Naive thymus-derived CD4-positive, alpha-beta T cell (primary cell): ENCODE measurements around the gene NXPH3. TPM values are rescaled to one million over a fixed set of nuclear protein-coding genes. Genes with fewer than 3 reads are reported as not detected.
"Not testable (repeated sequence)": the region's sequence is repeated elsewhere in the genome, so short reads cannot be mapped to it uniquely, and the experiment has no call there.

Experiments used
- ATAC-seq: fragments of 150-1000 bp; cut with Tn5 transposase; 2 replicates; pipeline ENCODE4 v1.10.0; 2021; ENCODE audit warnings: mild to moderate bottlenecking, moderate library complexity
- CTCF ChIA-PET: fragments of 350-600 bp; sonication (Branson Sonifier 250); formaldehyde crosslinking; loops from one replicate; lab custom pipeline; 2021; ENCODE audit warnings: antibody characterized with exemption; lab: Charles Lee
- POLR2A ChIA-PET: fragments of 350-600 bp; sonication (Branson Sonifier 250); formaldehyde crosslinking; loops from one replicate; lab custom pipeline; 2021; ENCODE audit warnings: antibody characterized with exemption, inconsistent platforms; lab: Charles Lee
- DNase-seq, 9 donors: peaks; one replicate each; pipeline versions ENCODE4 v3.0.0 to v3.0.0-alpha.2; 2020 to 2022; ENCODE audit warnings: mixed read lengths in 1 of 9
- H3K27ac ChIP-seq: one replicate; pipeline ENCODE4 v1.7.0; 2013; ENCODE audit warnings: mild to moderate bottlenecking, low read depth, low read length, moderate library complexity
- H3K27me3 ChIP-seq, 2 donors: one replicate each; pipeline ENCODE4 v1.7.0; 2013; ENCODE audit warnings: low read length in 2 of 2, mild to moderate bottlenecking in 2 of 2, moderate library complexity in 2 of 2; ENCODE audit not compliant: control insufficient read depth in 2 of 2, insufficient read depth in 2 of 2
- H3K36me3 ChIP-seq, 3 experiments: 1 replicate in 2 of 3; 2 replicates in 1 of 3; pipeline ENCODE4 v1.7.0; 2013; ENCODE audit warnings: low read length in 3 of 3, mild to moderate bottlenecking in 3 of 3, moderate library complexity in 1 of 3; ENCODE audit not compliant: insufficient read depth in 3 of 3, control insufficient read depth in 2 of 3
- H3K4me1 ChIP-seq, 2 donors: one replicate each; pipeline ENCODE4 v1.7.0; 2013; ENCODE audit warnings: low read length in 2 of 2, mild to moderate bottlenecking in 2 of 2, moderate library complexity in 1 of 2; ENCODE audit not compliant: control insufficient read depth in 2 of 2, insufficient read depth in 2 of 2
- H3K4me3 ChIP-seq: 2 replicates; pipeline ENCODE4 v1.7.0; 2013; ENCODE audit warnings: mild to moderate bottlenecking, low read length
- H3K9me3 ChIP-seq, 3 experiments: 1 replicate in 2 of 3; 2 replicates in 1 of 3; pipeline ENCODE4 v1.7.0; 2013; ENCODE audit warnings: low read length in 3 of 3; ENCODE audit not compliant: control insufficient read depth in 2 of 3
- H3K27ac Mint-ChIP-seq, 9 donors: one replicate each; pipeline ENCODE4 v1.8.0; 2020 to 2022; ENCODE audit warnings: mixed read lengths in 9 of 9, mild to moderate bottlenecking in 8 of 9, moderate library complexity in 5 of 9, inconsistent platforms in 2 of 9
- H3K27me3 Mint-ChIP-seq, 5 donors: one replicate each; pipeline ENCODE4 v1.8.0; 2021 to 2022; ENCODE audit warnings: mixed read lengths in 5 of 5, mild to moderate bottlenecking in 1 of 5
- H3K36me3 Mint-ChIP-seq, 5 donors: one replicate each; pipeline ENCODE4 v1.8.0; 2020 to 2022; ENCODE audit warnings: mixed read lengths in 5 of 5, mild to moderate bottlenecking in 3 of 5, inconsistent platforms in 1 of 5
- H3K4me1 Mint-ChIP-seq, 7 donors: one replicate each; pipeline ENCODE4 v1.8.0; 2020 to 2022; ENCODE audit warnings: mixed read lengths in 7 of 7, mild to moderate bottlenecking in 3 of 7, inconsistent platforms in 1 of 7
- H3K4me3 Mint-ChIP-seq, 10 donors: one replicate each; pipeline ENCODE4 v1.8.0; 2020 to 2022; ENCODE audit warnings: mild to moderate bottlenecking in 10 of 10, mixed read lengths in 10 of 10, moderate library complexity in 6 of 10, inconsistent platforms in 2 of 10
- H3K9me3 Mint-ChIP-seq, 11 donors: one replicate each; pipeline ENCODE4 v1.8.0; 2020 to 2022; ENCODE audit warnings: mixed read lengths in 11 of 11, mild to moderate bottlenecking in 4 of 11, inconsistent platforms in 1 of 11, moderate library complexity in 1 of 11
- intact Hi-C, 2 donors: fragments of 100-400 bp; cut with micrococcal nuclease; formaldehyde crosslinking; loops; one replicate each; pipeline ENCODE4 v1.15.1; 2023
- polyA plus RNA-seq, 2 donors: library from polyadenylated mRNA; unstranded; fragments of 300-500 nt; fragmentation: Illumina TruSeq; gene quantifications; one replicate each; pipeline ENCODE4 v1.2.3, GENCODE V29; 2021
- total RNA-seq, 6 experiments: library from RNA in 5 of 6; stranded (reverse) in 5 of 6; gene quantifications; 1 replicate in 5 of 6; 2 replicates in 1 of 6; pipeline ENCODE4 v1.2.3 and lab custom pipeline; 2021 to 2026

NXPH3 gene
- total and polyA plus RNA-seq, 7 experiments from 2014 or later = not detected

DNA sequence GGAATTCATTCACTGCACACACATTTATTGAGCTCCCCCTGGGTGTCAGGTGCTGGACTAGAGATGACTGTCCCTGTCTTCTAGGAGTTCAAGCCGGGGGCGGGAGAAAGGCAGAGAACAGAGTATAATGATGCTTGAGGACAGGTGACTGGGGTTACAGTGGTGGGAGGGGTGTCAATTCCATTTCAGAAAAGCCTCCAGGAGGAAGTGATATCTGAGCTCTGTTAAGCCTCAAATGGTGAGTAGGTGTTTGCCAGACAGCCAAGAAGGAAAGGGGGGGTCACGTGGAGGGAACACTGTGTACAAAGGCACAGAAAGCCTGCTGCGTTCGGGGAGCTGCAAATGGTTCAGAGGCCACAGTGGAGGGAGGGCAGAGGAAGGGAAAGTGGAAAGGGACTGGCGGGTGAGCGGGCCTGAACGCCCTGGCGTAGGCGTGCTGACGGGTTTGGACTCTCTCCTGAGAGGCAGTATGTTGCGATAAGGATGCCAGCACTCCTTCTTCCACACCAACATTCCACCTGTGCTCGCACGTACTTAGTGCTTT lies 9.7 kb upstream of the NXPH3 start:
- Mint-ChIP-seq H3K9me3 (no peaks in the 10 kb centered on the region), H3K4me3 (peak overlapping the region in 2 of 10 donors; percentile 21 to 37), H3K27me3 (peaks cover 0 to 22% (median 3%) of the 10 kb centered on the region in 5 donors), H3K27ac (peak overlapping the region in 1 of 9 donors; percentile 31), H3K36me3 (no peaks in the 10 kb centered on the region), H3K4me1 (peaks cover 0 to 24% (median 15%) of the 10 kb centered on the region in 7 donors)
- H3K27me3 ChIP-seq = no peaks in the 10 kb centered on the region
- H3K27ac ChIP-seq = no peak overlapping the region
- ATAC-seq (no peak), DNase-seq (peak in 1 of 9 donors; percentile 40)
- no peaks in the 10 kb centered on the region for H3K36me3 ChIP-seq
- peaks cover 6 to 7% of the 10 kb centered on the region in 2 donors for H3K4me1 ChIP-seq
- ChIA-PET POLR2A (interaction anchor here (0.7 kb wide), 1 partner anchor 219 kb away, joined by 3 read pairs; no protein-coding TSS in a partner anchor), CTCF (interaction anchor here (0.8 to 1.6 kb wide), 6 partner anchors 8 to 432 kb away, joined by 3 to 10 read pairs (median 4); no protein-coding TSS in a partner anchor)
- intact Hi-C loops = no loop called here
- H3K9me3 ChIP-seq = no peaks in the 10 kb centered on the region
- no peak overlapping the region for H3K4me3 ChIP-seq

DNA sequence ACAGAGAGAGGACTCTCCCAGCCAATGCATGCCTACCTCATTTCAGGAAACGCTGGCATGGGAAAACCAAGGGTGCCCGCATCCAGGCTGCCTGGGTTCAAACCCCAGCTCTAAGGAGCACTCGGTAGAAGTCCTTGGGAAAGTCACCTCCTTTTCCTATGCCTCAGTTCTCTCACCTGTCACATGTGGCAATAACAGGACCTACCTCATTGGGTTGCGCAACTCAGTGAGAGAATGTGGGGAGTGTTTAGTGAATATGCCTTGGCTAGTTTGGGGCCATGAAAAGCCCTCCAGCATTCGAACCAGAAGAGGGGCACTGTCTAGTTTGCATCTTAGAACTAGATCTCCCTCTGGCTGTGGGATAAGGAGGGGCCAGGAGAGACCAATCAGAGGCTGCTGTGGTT lies 9.0 kb upstream of the NXPH3 start:
- intact Hi-C loops = no loop called here

DNA sequence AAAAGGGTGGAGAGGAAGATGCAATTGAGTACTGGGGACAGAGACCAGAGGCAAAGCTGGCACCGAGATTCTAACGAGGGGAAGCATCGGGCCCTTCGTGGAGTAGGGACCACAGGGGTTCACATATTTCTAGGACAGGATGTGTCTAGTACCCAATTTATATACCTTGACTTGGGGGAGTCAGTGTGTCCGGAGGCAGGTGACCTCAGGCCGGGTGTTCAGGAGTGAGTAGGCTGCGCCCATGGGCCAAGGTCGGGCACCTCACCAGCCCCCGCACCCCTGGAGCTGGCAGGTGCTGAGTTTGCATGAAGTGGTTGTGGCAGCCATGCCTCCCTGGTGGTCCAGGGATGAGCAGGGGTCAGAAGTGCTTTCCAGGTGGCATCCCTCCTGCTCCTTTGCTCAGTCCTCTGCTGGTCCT lies 8.6 kb upstream of the NXPH3 start:
- ChIA-PET CTCF (interaction anchor here (0.6 to 1.6 kb wide), 15 partner anchors 10 to 449 kb away, joined by 3 to 12 read pairs (median 4); partner anchors contain the start of gene SLC35B1), POLR2A (no interaction called here)
- Histone ChIP-seq H3K27me3 (no peaks in the 10 kb centered on the region), H3K36me3 (no peaks in the 10 kb centered on the region), H3K9me3 (no peaks in the 10 kb centered on the region), H3K4me1 (peaks cover 6 to 7% of the 10 kb centered on the region in 2 donors), H3K27ac (no peak overlapping the region), H3K4me3 (no peak overlapping the region)
- H3K9me3 Mint-ChIP-seq = no peaks in the 10 kb centered on the region
- H3K4me1 Mint-ChIP-seq = peaks cover 0 to 28% (median 15%) of the 10 kb centered on the region in 7 donors
- DNase-seq (no peak), ATAC-seq (no peak)
- H3K27me3 Mint-ChIP-seq = peaks cover 0 to 32% (median 3%) of the 10 kb centered on the region in 5 donors
- no peaks in the 10 kb centered on the region for H3K36me3 Mint-ChIP-seq
- intact Hi-C loops = no loop called here
- peak overlapping the region in 4 of 10 donors; percentile 2 to 49 (median 21) for H3K4me3 Mint-ChIP-seq
- H3K27ac Mint-ChIP-seq = no peak overlapping the region

More for the DNA sequence above, 9.0 kb upstream of the NXPH3 start:
- Histone ChIP-seq H3K27ac (no peak overlapping the region), H3K27me3 (no peaks in the 10 kb centered on the region), H3K36me3 (no peaks in the 10 kb centered on the region), H3K4me3 (no peak overlapping the region), H3K4me1 (peaks cover 6 to 7% of the 10 kb centered on the region in 2 donors), H3K9me3 (no peaks in the 10 kb centered on the region)
- Mint-ChIP-seq H3K27ac (no peak overlapping the region), H3K36me3 (no peaks in the 10 kb centered on the region), H3K27me3 (peaks cover 0 to 28% (median 3%) of the 10 kb centered on the region in 5 donors), H3K9me3 (no peaks in the 10 kb centered on the region), H3K4me1 (peaks cover 0 to 28% (median 15%) of the 10 kb centered on the region in 7 donors), H3K4me3 (peak overlapping the region in 4 of 10 donors; percentile 2 to 49 (median 21))
- no peak for DNase-seq
- ChIA-PET POLR2A (interaction anchor here (0.7 kb wide), 1 partner anchor 218 kb away, joined by 3 read pairs; no protein-coding TSS in a partner anchor), CTCF (interaction anchor here (1.5 to 1.6 kb wide), 2 partner anchors 136 to 142 kb away, joined by 5 to 12 read pairs; no protein-coding TSS in a partner anchor)
- ATAC-seq = no peak

DNA sequence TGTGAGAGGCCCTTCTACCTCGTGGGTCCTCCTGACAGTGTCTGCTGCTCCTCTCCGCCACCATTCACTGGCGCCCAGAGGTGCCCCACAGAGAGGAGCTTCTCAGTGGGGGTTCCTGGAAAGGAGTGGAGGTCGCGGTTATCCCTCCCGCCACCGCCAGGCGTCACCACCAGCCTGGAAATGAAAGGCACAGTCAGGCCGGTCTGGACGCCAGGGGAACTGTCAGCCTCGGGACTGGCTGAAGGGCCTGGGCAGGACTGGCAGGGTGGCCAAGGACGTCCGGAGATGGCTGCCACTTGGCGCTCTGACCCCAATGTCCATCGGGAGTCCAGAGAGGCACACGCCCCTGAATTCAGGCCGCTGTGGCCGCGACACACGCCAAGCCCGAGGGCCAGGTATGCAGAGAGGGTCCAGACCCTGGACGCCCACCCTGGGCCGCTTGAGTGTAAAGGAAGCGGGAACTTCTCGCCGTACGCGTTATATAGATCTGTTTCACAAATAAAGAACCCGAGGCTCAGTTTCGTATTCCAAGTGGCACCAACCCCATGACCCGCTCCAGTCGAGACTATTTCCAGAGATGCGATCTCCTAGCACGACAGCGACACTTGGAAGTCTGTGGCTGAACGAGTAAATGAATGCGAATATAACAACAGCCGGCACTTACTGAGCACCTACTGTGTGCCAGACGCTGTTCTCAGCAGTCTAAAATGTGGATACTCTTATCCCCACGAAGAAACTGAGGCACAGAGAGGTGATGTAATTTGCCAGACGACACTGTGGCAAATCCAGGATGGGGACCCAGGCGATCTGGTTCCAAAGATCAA lies 7.6 kb upstream of the NXPH3 start:
- ATAC-seq (peak; percentile 64), DNase-seq (peak; percentile 50 to 88 (median 72))
- Histone ChIP-seq H3K4me3 (peak overlapping the region; percentile 15), H3K36me3 (no peaks in the 10 kb centered on the region), H3K27me3 (no peaks in the 10 kb centered on the region), H3K9me3 (no peaks in the 10 kb centered on the region), H3K27ac (no peak overlapping the region), H3K4me1 (peaks cover 6 to 7% of the 10 kb centered on the region in 2 donors)
- ChIA-PET POLR2A (interaction anchor here (0.7 kb wide), 1 partner anchor 141 kb away, joined by 3 read pairs; no protein-coding TSS in a partner anchor), CTCF (interaction anchor here (0.6 to 1.6 kb wide), 16 partner anchors 11 to 448 kb away, joined by 3 to 12 read pairs (median 4); partner anchors contain the start of gene SLC35B1)
- peak overlapping the region in 1 of 9 donors; percentile 7 for H3K27ac Mint-ChIP-seq
- intact Hi-C loops = loop anchor here (1.0 to 2.0 kb wide), 3 partner anchors 221 to 430 kb away; partner anchors contain the start of gene KAT7 (in 2 of the 2)
- peak overlapping the region; percentile 53 to 80 (median 70) for H3K4me3 Mint-ChIP-seq
- peaks cover under 1 to 38% (median 4%) of the 10 kb centered on the region in 5 donors for H3K27me3 Mint-ChIP-seq
- no peaks in the 10 kb centered on the region for H3K9me3 Mint-ChIP-seq
- H3K4me1 Mint-ChIP-seq = peaks cover 0 to 28% (median 15%) of the 10 kb centered on the region in 7 donors
- H3K36me3 Mint-ChIP-seq = no peaks in the 10 kb centered on the region

DNA sequence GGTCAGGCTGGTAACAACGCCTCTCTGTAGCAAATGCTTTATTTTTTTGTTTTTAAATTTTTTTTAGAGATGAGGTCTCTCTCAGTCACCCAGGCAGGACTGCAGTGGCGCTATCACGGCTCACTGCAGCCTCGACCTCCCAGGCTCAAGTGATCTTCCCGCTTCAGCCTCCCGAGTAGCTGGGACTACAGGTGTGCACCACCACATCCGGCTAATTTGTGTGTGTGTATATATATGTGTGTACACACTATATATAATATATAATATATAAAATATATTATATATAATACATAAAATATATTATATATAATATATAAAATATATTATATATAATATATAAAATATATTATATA lies 7.0 kb upstream of the NXPH3 start:
- POLR2A ChIA-PET = not testable (repeated sequence)

More for the DNA sequence above, 7.0 kb upstream of the NXPH3 start:
- not testable (repeated sequence) for H3K27me3 ChIP-seq, H3K36me3 ChIP-seq, H3K27ac ChIP-seq, H3K9me3 Mint-ChIP-seq, ATAC-seq, DNase-seq, H3K36me3 Mint-ChIP-seq, H3K9me3 ChIP-seq, H3K4me1 ChIP-seq, H3K27ac Mint-ChIP-seq
- H3K4me3 Mint-ChIP-seq = peak overlapping the region in 5 of 10 donors; percentile 53 to 80 (median 70)
- H3K27me3 Mint-ChIP-seq = peaks cover 7 to 44% (median 9%) of the 10 kb centered on the region in 5 donors
- H3K4me3 ChIP-seq = peak overlapping the region; percentile 15
- CTCF ChIA-PET = interaction anchor here (2.0 kb wide), 2 partner anchors 129 to 429 kb away, joined by 4 to 14 read pairs; no protein-coding TSS in a partner anchor
- intact Hi-C loops = loop anchor here (1.0 to 2.0 kb wide), 3 partner anchors 220 to 430 kb away; partner anchors contain the start of gene KAT7 (in 2 of the 2)
- peaks cover 0 to 28% (median 15%) of the 10 kb centered on the region in 7 donors for H3K4me1 Mint-ChIP-seq
